Effector CD8-positive, alpha-beta T cell (primary cell): Measurements from ENCODE around the gene NOXA1.

Experiments used
- DNase-seq: peaks from one replicate; lab custom pipeline; 2025; lab: John Stamatoyannopoulos, UW

Gene NOXA1

GRCh38 chr9:137426018-137426681 is 3.0 kb downstream of the NOXA1 start:
- DNase-seq = no peak

- no peak for DNase-seq
These were observed 4.5 kb downstream of the NOXA1 start for GRCh38 chr9:137427454-137428310.

GRCh38 chr9:137428311-137428630 is 5.1 kb downstream of the NOXA1 start:
- no peak for DNase-seq

GRCh38 chr9:137428841-137429545 is 5.8 kb downstream of the NOXA1 start:
- no peak for DNase-seq

- no peak for DNase-seq
These were observed 6.3 kb downstream of the NOXA1 start for GRCh38 chr9:137429546-137429890.

GRCh38 chr9:137429974-137430722 is 7.0 kb downstream of the NOXA1 start:
- no peak for DNase-seq

GRCh38 chr9:137430723-137431415 is 7.7 kb downstream of the NOXA1 start:
- DNase-seq = no peak

- no peak for DNase-seq
These were observed 8.3 kb downstream of the NOXA1 start for GRCh38 chr9:137431416-137431931.

GRCh38 chr9:137432687-137433348 is 9.6 kb downstream of the NOXA1 start:
- no peak for DNase-seq

- DNase-seq = no peak
These were observed 10.2 kb downstream of the NOXA1 start for GRCh38 chr9:137433349-137433915.

- no peak for DNase-seq
These were observed 10.8 kb downstream of the NOXA1 start for GRCh38 chr9:137433916-137434431.

GRCh38 chr9:137434498-137435380 is 11.5 kb downstream of the NOXA1 start:
- DNase-seq = no peak

- no peak for DNase-seq
These were observed 12.2 kb downstream of the NOXA1 start for GRCh38 chr9:137435381-137435891.

- DNase-seq = no peak
These were observed 13.0 kb downstream of the NOXA1 start for GRCh38 chr9:137435980-137436760.

- no peak for DNase-seq
These were observed 13.8 kb downstream of the NOXA1 start for GRCh38 chr9:137436761-137437600.

GRCh38 chr9:137437691-137438590 is 14.7 kb downstream of the NOXA1 start:
- DNase-seq = no peak
